Neural cell (in vitro differentiated cells): ENCODE data around the gene NPHP4.

Experiments
- EP300 ChIP-seq: fragments of 450-650 bp; conservative IDR thresholded peaks from 2 replicates; pipeline ENCODE4 v1.6.1; 2014; ENCODE audit warnings: antibody characterized with exemption, mild to moderate bottlenecking, moderate library complexity; ENCODE audit not compliant: poor library complexity, severe bottlenecking
- EZH2 ChIP-seq: fragments of 200-600, 300-800 bp; shearing (Covaris generic), sonication (generic); IDR thresholded peaks from 2 replicates; pipeline ENCODE4 v1.6.1; 2014; ENCODE audit warnings: antibody characterized with exemption, low read length, borderline replicate concordance, mild to moderate bottlenecking; ENCODE audit not compliant: insufficient read depth, poor library complexity, severe bottlenecking
- POLR2AphosphoS5 ChIP-seq: IDR thresholded peaks from 2 replicates; pipeline ENCODE4 v1.6.1; 2012
- RAD21 ChIP-seq: fragments of 450-650 bp; conservative IDR thresholded peaks from 2 replicates; pipeline ENCODE4 v1.6.1; 2014; ENCODE audit warnings: antibody characterized with exemption, mild to moderate bottlenecking, moderate library complexity
- SMC3 ChIP-seq: fragments of 450-650 bp; conservative IDR thresholded peaks from 2 replicates; pipeline ENCODE4 v1.6.1; 2014; ENCODE audit warnings: antibody characterized with exemption, mild to moderate bottlenecking, moderate library complexity; ENCODE audit not compliant: poor library complexity
- TAF1 ChIP-seq: IDR thresholded peaks from 2 replicates; pipeline ENCODE4 v1.6.1; 2012; ENCODE audit warnings: low read depth
- TF ChIP-seq, protein P1 (sequence below): fragments of 450-650 bp; IDR thresholded peaks from 2 replicates; pipeline ENCODE4 v1.5.1; 2014; ENCODE audit warnings: antibody characterized with exemption, mild to moderate bottlenecking, moderate library complexity; ENCODE audit not compliant: poor library complexity, severe bottlenecking
- TF ChIP-seq, protein P2 (sequence below): IDR thresholded peaks from 2 replicates; pipeline ENCODE4 v1.6.1; 2012; ENCODE audit warnings: borderline replicate concordance

DNA sequence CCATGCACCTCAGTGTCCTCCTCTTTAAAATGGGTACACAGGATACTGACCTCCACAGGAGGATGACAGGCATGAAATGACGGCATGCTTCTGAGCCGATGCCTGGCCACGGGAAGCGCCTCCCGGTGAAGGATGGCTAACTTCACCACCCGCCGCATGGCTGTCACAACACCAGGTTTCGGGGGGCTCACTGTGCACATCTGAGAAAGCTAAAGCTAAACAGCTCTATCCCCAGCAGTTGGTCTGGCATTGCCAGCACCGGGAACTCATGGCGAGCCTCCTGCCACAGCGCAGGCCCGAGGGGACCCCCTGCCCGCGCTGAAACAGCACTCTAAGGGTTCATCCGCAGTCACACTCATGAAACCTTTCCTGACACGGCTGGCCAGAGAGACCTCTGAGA lies 16.0 kb downstream of the NPHP4 start:
- TF ChIP-seq, protein P1, sequence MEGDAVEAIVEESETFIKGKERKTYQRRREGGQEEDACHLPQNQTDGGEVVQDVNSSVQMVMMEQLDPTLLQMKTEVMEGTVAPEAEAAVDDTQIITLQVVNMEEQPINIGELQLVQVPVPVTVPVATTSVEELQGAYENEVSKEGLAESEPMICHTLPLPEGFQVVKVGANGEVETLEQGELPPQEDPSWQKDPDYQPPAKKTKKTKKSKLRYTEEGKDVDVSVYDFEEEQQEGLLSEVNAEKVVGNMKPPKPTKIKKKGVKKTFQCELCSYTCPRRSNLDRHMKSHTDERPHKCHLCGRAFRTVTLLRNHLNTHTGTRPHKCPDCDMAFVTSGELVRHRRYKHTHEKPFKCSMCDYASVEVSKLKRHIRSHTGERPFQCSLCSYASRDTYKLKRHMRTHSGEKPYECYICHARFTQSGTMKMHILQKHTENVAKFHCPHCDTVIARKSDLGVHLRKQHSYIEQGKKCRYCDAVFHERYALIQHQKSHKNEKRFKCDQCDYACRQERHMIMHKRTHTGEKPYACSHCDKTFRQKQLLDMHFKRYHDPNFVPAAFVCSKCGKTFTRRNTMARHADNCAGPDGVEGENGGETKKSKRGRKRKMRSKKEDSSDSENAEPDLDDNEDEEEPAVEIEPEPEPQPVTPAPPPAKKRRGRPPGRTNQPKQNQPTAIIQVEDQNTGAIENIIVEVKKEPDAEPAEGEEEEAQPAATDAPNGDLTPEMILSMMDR, result no peak
- TF ChIP-seq EP300 (no peak), POLR2AphosphoS5 (no peak), TAF1 (no peak), SMC3 (no peak), EZH2 (no peak), RAD21 (no peak)
- TF ChIP-seq, protein P2, sequence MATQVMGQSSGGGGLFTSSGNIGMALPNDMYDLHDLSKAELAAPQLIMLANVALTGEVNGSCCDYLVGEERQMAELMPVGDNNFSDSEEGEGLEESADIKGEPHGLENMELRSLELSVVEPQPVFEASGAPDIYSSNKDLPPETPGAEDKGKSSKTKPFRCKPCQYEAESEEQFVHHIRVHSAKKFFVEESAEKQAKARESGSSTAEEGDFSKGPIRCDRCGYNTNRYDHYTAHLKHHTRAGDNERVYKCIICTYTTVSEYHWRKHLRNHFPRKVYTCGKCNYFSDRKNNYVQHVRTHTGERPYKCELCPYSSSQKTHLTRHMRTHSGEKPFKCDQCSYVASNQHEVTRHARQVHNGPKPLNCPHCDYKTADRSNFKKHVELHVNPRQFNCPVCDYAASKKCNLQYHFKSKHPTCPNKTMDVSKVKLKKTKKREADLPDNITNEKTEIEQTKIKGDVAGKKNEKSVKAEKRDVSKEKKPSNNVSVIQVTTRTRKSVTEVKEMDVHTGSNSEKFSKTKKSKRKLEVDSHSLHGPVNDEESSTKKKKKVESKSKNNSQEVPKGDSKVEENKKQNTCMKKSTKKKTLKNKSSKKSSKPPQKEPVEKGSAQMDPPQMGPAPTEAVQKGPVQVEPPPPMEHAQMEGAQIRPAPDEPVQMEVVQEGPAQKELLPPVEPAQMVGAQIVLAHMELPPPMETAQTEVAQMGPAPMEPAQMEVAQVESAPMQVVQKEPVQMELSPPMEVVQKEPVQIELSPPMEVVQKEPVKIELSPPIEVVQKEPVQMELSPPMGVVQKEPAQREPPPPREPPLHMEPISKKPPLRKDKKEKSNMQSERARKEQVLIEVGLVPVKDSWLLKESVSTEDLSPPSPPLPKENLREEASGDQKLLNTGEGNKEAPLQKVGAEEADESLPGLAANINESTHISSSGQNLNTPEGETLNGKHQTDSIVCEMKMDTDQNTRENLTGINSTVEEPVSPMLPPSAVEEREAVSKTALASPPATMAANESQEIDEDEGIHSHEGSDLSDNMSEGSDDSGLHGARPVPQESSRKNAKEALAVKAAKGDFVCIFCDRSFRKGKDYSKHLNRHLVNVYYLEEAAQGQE, result no peak
